DOHH2 (cell line): Measurements from ENCODE around the gene MRPL48.

Source experiments
- H3F3A ChIP-seq: fragments of 200-600 bp; sonication (generic), shearing (Covaris generic); 2 replicates; pipeline ENCODE4 v1.6.0; 2016; ENCODE audit warnings: antibody characterized with exemption, mild to moderate bottlenecking; ENCODE audit not compliant: control insufficient read depth, insufficient read depth
- H3K27ac ChIP-seq: fragments of 200-600 bp; sonication (generic); 2 replicates; pipeline ENCODE4 v1.5.1; 2014; ENCODE audit warnings: low read depth, mild to moderate bottlenecking, low read length, moderate library complexity
- H3K27me3 ChIP-seq: fragments of 200-600 bp; sonication (generic); 2 replicates; pipeline ENCODE4 v1.6.1; 2014; ENCODE audit warnings: mild to moderate bottlenecking, low read length, mixed read lengths; ENCODE audit not compliant: control insufficient read depth
- H3K36me3 ChIP-seq: fragments of 200-600 bp; sonication (generic); 2 replicates; pipeline ENCODE4 v1.6.1; 2014; ENCODE audit warnings: mild to moderate bottlenecking, low read length, moderate library complexity, mixed read lengths; ENCODE audit not compliant: control insufficient read depth
- H3K4me1 ChIP-seq: fragments of 200-600 bp; sonication (generic); 2 replicates; pipeline ENCODE4 v1.6.1; 2014; ENCODE audit warnings: mild to moderate bottlenecking, low read length, mixed read lengths; ENCODE audit not compliant: control insufficient read depth
- H3K4me2 ChIP-seq: fragments of 200-600 bp; sonication (generic); 2 replicates; pipeline ENCODE4 v1.6.0; 2014; ENCODE audit warnings: mild to moderate bottlenecking, low read length, moderate library complexity
- H3K4me3 ChIP-seq: fragments of 200-600 bp; sonication (generic); 2 replicates; pipeline ENCODE4 v1.5.1; 2014; ENCODE audit warnings: mild to moderate bottlenecking, low read length, mixed read lengths
- H3K79me2 ChIP-seq: fragments of 200-600 bp; sonication (generic); 2 replicates; pipeline ENCODE4 v1.6.1; 2014; ENCODE audit warnings: mild to moderate bottlenecking, low read length, mixed read lengths; ENCODE audit not compliant: control insufficient read depth
- H3K9me2 ChIP-seq: fragments of 200-600 bp; sonication (generic); replicated peaks from 2 replicates; pipeline ENCODE4 v1.6.1; 2014; ENCODE audit warnings: mild to moderate bottlenecking, low read length, mixed read lengths; ENCODE audit not compliant: control insufficient read depth
- H3K9me3 ChIP-seq: fragments of 200-600 bp; sonication (generic); 2 replicates; pipeline ENCODE4 v1.6.1; 2014; ENCODE audit warnings: antibody characterized with exemption, low read length, mixed read lengths; ENCODE audit not compliant: control insufficient read depth, insufficient read depth
- H4K20me1 ChIP-seq: fragments of 200-600 bp; sonication (generic); 2 replicates; pipeline ENCODE4 v1.6.0; 2014; ENCODE audit warnings: low read depth, mild to moderate bottlenecking, antibody characterized with exemption, low read length, moderate library complexity; ENCODE audit not compliant: control insufficient read depth, insufficient read depth
- CTCF ChIP-seq: fragments of 200-600 bp; sonication (generic); IDR thresholded peaks from one replicate; pipeline ENCODE4 v1.5.1; 2014; ENCODE audit warnings: antibody characterized with exemption, mild to moderate bottlenecking, low read depth, low read length; ENCODE audit not compliant: poor library complexity, severe bottlenecking
- EZH2phosphoT487 ChIP-seq: fragments of 200-600 bp; sonication (generic); IDR thresholded peaks from 2 replicates; pipeline ENCODE4 v1.6.1; 2017; ENCODE audit warnings: borderline replicate concordance, mild to moderate bottlenecking, antibody characterized with exemption, low read length, moderate library complexity, mixed read lengths

The MRPL48 gene

GRCh38 chr11:73787643-73788558 is at the start of gene MRPL48:
Gene MRPL48, plus strand, starts transcription at chr11:73787874. Its CDS starts 98 bp downstream, at chr11:73787972.
- peak within 1 kb of the TSS; percentile 82 for H3K4me2 ChIP-seq
- peak within 1 kb of the TSS; percentile 77 for H3K27ac ChIP-seq
- H3K9me3 ChIP-seq: no peaks in the 10 kb centered on the region
- H3K9me2 ChIP-seq: no peaks in the 10 kb centered on the region
- no peak for TF ChIP-seq EZH2phosphoT487
- TF ChIP-seq CTCF: no peak
- H3F3A ChIP-seq: peaks cover 15% of the 10 kb centered on the region
- H3K4me1 ChIP-seq: peaks cover 34% of the 10 kb centered on the region
- no peaks in the 10 kb centered on the region for H4K20me1 ChIP-seq
- no peaks in the 10 kb centered on the region for H3K27me3 ChIP-seq
- peaks cover 58% of the 10 kb centered on the region for H3K79me2 ChIP-seq
- H3K4me3 ChIP-seq: peak within 1 kb of the TSS; percentile 83
- peaks cover 29% of the 10 kb centered on the region for H3K36me3 ChIP-seq

DNA sequence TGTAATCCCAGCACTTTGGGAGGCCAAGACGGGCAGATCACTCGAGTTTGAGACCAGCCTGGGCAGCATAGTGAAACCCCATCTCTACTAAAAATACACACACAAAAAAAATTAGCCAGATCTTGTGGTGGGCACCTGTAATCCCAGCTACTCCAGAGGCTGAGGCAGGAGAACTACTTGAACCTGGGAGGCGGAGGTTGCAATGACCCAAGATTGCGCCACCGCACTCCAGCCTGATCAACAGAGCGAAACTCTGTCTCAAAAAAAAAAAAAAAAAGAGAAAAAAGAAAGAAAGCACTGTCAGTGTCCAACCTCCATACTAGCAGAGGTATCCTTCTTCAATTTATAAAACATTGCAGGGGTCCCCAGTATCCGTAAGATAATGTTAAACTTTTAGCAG is 44.6 kb upstream of the MRPL48 start:
- Histone ChIP-seq H3K9me3 (no peaks in the 10 kb centered on the region), H3K4me3 (no peak overlapping the region), H3K4me2 (no peak overlapping the region), H3K9me2 (no peaks in the 10 kb centered on the region), H3K27ac (no peak overlapping the region), H3K4me1 (no peaks in the 10 kb centered on the region), H3K79me2 (peaks cover 87% of the 10 kb centered on the region), H3K27me3 (no peaks in the 10 kb centered on the region), H4K20me1 (0 out of 2 replicates have a peak, but pooled peaks cover 2% of the 10 kb centered on the region), H3K36me3 (no peaks in the 10 kb centered on the region), H3F3A (no peaks in the 10 kb centered on the region)
- TF ChIP-seq EZH2phosphoT487 (no peak), CTCF (no peak)

GRCh38 chr11:73746701-73747100 is 41.0 kb upstream of the MRPL48 start:
- no peaks in the 10 kb centered on the region for H3K9me3 ChIP-seq
- no peak overlapping the region for H3K4me3 ChIP-seq
- H3K36me3 ChIP-seq: no peaks in the 10 kb centered on the region
- no peaks in the 10 kb centered on the region; the same call in 1 of the 2 replicates for H3F3A ChIP-seq
- TF ChIP-seq CTCF (no peak), EZH2phosphoT487 (no peak)
- H3K27ac ChIP-seq: no peak overlapping the region
- H4K20me1 ChIP-seq: 0 out of 2 replicates have a peak, but pooled peaks cover 2% of the 10 kb centered on the region
- H3K4me2 ChIP-seq: no peak overlapping the region
- peaks cover 12% of the 10 kb centered on the region for H3K4me1 ChIP-seq
- no peaks in the 10 kb centered on the region for H3K27me3 ChIP-seq
- H3K9me2 ChIP-seq: no peaks in the 10 kb centered on the region
- peaks cover 90% of the 10 kb centered on the region for H3K79me2 ChIP-seq
